ENCODE data around the gene PRR5L.

PRR5L gene

DNA sequence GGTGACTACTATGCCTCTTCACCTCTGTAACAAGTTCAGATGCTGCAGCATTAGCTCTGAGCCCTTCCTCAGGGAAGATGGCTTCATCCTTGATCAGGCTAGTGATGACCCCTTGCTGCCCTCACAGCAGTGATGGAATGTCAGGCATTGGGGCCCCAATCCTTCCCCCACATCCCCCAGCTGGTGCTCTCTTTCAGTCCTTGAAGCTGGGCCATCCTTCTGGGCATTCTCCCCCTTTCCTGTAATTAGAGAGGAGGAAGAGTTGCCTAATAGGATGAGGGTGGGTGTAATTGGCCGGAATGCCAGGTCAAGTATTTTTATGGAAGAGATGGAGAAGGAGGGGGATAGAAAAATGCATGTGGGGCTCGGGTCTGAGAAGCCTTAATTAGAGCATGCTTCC is 151.4 kb downstream of the PRR5L start:
- DNase-seq: no peak

DNA sequence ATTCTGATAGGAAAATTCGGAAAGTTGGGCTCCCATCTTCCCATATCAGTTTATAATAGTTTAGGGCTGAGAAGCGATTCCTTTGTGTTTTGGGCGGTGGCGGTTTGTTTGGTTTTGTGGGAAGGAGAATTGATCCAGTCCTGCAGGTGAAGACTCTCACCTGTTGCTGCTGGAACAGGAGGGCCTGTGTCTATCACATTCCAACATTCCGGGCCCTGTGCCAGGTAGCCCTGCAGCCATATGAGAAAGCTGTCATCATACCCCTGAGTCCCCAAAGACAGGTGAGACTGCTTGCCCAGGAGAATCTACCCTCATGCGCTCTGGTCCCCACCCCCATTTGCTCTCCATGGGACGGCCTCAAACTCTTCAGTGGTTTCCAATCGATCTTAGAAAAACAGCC is 151.9 kb downstream of the PRR5L start:
- DNase-seq: no peak

DNA sequence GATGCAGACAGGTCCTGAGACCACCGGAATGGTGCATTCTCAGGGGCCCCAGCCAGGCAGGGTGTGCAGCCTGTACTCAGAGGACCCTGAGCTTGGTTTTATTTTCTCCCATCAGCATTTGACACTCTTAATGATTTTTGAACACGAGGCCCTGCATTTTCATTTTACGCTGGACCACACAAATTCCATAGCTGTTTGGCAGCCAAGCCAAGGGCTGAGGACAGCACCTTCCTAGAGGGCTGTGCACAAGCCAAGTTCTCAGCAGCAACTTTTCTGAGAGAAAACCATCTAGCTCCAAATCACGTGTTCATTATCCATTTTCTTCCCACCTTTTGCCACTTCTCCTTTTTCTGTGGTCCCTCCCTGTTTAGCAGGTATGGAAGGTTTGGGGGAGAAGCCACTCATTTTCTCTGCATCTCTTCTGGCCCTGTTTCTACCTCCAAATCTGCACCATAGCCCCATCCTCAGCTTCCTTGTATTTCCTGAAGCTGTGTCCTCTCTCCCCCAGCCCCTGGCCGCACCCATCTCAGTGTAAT is 153.5 kb downstream of the PRR5L start:
- no peak for DNase-seq

DNA sequence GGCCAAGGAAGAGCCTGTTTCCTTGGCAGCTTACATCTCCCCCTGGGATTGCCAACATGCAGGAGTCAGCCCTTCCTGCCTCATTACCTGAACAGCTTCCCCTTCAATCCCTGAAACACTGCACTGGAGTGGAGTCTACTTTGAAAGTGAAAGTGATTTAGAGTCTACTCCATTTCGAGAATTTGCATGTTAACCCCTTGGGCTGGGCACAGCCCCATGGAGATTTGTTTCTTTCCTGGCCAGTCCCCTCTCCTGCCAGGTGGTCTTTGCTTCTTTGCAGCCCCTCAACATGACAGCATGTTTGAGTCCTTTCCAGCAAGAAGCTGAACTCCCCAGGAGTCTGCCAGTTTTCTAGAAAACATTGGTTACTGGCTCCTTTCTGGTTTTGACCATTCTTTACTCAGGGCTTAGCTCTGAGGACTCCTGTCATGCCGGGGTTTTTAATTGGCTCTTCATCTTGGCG is 154.1 kb downstream of the PRR5L start:
- DNase-seq: no peak

DNA sequence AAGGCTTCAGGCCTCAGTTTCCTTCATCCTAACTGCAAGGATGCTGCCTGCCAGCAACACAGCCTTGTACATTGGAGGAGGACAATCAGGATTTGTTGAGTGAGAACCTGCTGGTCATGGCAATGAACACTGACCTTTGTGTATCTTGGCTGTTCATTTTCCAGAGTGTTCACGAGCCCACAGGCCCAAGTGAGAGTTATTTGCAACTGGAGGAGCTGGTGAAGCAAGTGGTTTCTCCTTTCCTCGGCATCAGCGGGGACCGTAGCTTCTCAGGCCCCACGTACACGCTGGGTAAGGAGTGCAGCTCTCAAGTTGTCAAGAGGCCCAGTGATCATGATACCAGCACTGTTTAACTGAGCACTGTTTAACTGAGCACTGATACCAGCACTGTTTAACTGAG is 155.0 kb downstream of the PRR5L start:
- DNase-seq: no peak

DNA sequence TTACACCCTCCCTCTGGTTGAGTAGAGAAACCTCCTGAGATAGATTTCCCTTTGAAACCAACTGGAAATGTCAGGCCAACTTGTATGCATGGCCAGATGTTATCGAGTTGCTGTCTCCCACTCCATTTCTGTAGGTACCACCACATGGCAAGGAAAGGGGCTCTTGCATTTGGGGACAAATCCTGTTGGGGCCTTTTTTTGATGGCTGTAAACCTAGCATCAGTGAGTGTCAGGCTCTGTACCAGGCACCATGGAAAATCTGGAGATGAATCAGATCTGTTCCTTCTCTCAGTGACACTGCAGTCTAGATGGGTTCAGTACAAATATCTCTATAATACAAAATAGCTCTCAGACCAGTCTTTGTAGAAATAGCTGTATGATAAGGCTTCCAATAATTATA is 155.6 kb downstream of the PRR5L start:
- no peak for DNase-seq

DNA sequence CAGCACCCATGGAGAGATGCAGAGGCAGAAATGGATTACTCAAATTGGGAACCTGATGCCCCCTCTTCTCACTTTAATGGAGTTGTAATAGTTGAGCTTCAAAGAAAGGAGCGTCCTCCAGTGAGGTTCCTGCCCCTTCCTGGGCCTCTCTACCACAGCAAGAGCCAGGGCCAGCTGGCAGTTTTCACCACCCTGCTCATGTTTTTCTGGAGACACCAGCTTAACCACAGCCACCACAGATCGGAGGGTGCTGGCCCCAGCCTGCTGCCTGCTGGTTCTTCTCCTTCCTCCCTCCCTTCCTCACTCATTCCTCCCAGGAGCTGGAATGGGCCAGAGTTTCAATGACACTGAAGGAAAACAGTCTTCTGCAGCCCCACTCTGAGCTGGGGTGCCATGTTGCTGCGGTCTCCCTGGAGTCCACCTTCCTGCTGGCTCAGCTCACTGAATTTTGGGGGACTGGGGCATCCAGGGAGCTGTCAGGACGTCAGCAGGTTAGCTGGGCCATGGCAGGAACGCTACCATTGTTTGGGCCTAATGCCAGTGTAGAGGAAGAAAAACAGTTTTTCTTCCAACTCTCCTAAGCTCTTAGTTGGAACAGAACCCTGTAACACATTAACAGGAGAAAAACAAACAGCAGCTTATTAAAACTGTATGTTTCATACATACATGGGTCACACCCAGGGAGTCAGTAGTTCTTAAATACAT is 156.3 kb downstream of the PRR5L start:
- no peak for DNase-seq

DNA sequence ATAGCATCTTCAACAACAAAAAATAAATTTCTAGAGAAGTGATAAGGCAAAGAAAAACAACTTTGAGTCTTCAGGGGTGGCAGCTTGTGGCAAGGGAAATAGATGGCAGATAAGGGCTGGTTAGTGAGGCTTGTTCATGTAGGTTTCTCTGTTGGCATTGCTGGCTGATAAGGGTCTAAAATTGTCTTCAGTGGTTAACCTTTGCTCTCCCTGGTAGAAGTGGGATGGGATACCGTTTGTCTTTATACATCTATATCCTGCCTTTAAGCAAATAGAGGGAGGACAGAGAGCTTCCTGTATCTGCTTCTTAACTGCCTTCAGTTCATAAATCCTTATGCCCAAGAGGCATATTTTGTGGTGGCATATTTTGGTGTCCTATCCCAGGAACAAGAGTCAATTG is 156.9 kb downstream of the PRR5L start:
- DNase-seq: no peak

DNA sequence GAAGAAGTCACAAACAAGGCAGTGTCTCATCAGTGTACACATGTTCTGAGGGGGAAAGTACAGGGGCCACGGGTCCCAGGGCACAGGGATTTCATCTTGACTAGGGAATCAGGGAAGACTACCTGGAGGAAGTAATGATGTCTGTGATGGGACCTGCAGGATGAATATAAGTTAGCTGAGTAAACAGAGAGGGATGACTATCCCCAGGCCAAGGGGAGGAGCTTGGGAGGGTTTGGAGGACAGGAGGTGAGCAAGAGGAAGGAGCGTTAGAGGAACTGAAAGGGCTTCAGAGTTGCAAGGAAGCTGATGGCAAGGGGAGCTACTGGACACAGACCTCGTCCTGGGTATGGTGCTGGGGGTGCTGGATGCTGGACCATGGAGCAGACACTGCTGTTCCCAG is 157.6 kb downstream of the PRR5L start:
- no peak for DNase-seq

DNA sequence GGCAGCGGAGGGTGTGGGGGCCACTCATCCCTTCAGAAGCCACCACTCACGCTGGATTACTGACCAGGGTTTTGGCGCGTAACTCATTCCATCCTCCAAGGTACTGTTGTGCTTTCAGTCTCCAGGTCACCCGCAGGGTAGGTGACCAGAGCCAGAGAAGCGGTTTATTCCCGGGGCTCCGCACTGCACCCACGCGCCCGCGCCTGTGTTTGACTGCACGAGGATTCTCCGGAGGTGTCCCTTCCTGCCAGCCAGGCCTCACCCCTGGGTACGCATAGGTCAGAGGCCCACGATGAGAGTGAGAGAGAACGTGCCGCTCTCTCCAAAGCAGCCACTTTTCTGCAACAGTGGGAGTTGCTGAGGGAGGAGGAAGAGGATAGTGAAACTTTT is 158.5 kb downstream of the PRR5L start:
- DNase-seq: no peak

DNA sequence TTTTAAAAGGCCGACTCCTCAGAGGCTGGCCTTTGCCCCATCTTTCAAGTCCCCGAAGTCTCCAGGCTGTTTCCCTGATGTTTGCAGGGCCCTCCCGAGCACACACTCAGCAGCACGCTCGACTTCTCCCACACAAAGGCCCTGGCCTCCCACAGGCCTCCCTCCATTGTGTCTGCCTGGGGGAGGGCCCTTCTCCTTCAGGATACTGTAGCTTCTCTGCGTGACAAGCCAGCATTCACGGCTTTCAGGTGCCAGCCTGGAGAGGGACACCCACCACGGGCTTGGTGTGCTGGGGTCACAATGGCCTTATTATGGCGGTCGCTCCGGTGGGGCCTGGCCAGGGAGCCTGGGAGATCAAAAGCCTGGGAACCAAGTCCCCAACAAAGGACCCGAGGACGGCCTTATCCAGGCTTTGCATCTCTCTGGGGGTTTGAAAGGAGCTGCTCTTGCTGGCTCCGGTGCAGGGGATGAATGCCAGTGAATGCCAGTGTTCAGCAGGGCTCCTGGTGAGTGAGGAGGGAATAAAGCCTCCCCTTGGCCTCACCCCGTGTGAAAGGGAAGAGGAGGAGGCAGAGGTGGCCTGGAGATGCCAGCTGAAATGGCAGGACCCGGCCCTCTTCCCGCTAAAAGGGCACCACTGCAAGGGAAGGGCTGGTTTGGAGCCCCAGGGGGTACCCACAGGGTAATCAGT is 159.0 kb downstream of the PRR5L start:
- no peak for DNase-seq

DNA sequence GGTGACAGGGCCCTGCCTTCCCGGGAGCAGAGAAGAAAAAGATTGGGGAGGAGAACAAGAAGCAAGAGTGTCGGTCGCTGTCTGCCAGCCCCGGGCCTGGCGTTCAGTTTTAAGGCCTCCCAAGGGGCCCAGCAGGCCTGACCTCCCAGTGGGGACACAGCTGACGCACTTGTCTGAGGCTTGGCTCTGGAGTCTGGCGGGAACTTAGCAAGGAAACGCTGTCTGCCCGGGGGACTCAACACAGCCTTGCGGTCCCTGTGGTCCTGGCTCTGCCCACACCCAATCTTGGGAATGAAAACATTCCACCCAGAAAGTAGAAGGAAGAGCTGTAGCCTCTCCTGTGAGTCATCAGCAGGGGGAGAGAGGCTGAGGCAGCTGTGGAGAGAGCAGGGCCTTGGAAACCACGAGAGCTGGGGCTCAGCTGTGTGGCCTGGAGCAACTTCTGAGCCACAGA is 159.6 kb downstream of the PRR5L start:
- DNase-seq: peak; percentile 47

DNA sequence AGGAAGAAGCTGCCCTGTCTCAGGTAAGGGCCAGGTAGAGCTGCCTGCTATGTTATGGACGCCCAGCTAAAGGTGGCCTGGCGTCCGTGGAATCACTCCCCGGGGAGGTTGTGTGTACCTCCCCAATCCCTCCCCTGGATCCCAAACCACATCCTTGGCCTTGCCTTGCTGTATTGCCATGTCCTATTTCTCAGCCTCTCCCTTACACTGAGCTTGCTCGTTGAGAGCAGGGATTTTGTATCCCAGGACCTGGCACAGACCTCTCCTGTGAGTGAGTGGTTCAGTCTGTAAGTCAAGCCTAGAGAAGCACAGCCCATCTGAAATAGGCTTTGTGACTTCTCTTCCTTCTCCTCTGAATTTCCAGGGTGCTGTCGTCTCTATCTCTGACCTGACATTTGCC is 160.1 kb downstream of the PRR5L start:
- DNase-seq: no peak

DNA sequence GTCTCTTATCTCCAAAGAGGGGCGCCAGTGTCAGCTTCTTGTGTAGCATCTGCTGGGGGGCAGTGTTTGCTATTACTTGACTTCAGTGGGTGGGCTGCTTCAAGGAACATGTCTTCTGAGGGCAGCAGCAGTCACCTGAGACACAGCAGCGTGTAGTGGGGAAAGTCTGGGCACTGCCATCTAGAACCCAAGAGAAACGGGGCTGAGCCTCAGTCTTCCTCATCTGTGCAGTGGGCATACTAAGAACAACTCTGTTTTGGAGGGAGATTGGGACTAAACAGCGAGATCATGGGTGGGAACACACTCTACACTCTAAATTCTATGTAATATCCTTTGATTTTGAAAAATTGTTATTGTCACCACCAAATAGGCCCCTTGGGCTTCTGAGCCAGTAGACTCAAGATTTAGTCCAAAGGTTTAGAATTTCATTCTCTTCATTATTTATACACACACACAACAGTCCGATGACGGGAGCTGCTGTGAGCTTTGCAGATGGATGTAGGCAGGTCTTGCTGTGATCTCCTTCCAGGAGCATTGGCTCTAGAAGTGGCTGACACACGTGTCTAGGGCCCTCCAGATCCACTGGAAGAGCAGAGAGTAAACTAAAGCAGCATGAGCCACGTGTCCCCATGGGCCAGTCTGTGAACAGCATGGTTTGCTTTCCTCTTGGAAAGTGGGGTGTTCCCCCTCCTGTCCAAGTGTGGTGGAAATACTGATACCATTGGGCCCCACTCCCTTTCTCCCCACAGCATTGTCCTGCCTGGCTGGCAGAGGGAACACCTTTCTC is 162.2 kb downstream of the PRR5L start:
- DNase-seq: no peak

DNA sequence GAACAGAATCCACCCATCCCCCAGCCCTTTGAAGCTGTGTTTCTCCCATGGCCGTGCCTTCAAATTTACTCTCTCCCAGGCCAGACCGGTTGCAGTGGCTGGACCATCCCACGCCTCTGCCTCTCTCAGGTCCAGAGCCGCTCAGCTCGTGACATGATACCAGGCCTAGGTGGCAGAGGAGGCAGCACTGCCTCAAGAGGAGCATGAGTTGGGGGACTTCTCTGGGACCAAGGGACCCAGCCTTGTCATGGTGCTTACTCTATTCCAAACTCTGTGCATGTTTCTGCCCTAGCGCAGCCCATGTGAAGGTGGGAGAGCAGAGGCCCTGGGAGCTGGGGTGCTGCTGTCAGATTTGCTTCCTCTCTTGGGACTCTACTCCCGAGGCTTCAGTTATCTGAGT is 163.0 kb downstream of the PRR5L start:
- no peak for DNase-seq

DNA sequence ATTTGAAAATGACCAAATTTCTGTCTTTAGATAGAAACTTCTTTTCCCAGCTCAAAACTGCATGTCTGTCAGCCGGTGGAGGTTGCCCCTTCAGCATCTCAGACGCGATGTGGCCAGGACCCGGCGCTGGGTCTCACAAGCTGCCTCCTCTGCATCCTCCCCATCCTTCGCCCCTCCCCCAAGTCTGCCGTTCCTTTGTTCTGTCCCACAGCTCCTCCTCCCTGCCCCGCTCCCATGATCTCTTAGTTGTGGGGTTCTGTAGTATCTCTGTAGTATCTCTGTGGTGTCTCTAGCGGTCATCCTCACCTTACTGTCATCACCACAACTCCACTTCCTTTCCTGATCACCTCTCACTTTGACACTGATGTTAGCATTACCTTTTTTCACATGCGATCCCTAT is 164.1 kb downstream of the PRR5L start:
- DNase-seq: no peak

DNA sequence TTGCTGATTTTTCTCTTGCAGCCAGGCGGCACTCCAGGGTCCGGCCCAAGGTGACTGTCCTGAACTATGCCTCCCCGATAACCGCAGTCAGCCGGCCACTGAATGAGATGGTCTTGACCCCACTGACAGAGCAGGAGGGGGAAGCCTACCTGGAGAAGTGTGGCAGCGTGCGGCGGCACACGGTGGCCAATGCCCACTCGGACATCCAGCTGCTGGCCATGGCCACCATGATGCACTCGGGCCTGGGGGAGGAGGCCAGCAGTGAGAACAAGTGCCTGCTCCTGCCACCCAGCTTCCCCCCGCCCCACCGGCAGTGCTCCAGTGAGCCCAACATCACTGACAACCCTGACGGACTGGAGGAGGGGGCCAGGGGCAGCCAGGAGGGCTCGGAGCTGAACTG is 166.2 kb downstream of the PRR5L start:
- no peak for DNase-seq

DNA sequence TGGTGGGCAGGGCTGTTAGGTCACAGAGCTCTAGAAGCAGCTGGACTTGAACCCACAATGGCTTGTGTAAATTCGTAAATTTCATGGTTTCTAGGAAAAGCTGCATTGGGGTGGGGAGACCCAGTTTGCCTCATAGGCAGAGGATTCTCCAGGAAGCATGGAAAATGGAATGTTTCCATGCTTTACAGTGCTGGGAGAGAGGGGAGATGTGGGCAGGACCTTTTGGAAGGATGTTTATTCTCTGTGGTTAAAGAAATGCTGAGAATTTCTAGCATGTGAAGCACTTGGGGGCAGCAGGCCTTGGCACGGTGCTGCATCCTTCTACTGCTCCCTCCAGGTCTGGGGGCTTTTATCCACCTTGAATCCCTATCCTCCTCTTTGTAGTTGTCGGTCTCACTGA is 167.7 kb downstream of the PRR5L start:
- no peak for DNase-seq

DNA sequence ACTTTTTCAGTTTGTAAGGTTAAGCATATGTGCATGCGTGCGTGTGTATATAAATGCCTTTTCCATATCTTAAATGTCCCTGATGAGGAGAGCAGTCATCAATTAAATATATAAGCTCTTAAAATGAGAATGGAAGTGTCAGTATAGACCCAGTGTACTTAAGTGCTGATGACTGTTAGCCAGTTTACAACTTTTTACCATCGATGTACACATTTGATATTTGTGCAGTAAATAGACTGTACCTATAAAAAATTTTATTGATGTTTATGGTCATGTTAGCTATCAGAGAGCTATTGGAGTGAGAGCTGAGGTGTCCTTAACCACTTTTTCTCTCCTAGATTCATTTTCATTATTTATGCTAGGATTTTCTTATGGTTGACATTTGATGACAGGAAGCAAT is 168.6 kb downstream of the PRR5L start:
- DNase-seq: no peak

DNA sequence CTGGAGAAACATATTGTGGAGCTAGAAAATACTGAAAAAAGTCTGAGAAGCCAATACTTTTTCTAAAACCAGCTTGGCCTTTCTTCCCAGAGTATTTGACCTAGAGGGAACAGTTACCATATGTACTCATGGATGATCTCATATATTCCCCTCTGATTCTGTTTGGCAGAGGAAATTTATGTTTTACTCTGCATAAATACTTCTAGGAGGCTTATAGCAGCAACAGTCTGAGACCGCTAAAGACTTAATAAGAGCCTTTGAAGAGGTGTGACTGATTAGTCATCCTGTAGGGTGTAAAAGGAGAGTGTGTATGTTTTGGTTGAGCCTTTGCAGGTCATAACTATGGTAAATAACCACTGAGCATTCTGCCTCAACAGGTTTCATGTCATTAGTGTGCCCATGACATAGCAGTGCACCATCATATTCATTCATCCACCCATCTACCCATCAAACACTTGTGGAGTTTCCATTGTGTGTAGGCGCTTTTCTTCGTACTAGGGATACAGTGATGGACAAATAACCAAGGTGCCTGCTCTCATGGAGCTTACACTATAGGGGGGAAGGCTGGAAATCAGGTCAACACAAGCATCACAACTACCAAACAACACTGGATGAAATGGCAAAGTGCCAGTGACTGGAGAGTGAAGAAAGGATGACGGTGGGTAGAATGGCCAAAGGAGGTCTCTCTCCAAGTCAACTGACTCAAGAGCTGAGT is 169.5 kb downstream of the PRR5L start:
- no peak for DNase-seq

DNA sequence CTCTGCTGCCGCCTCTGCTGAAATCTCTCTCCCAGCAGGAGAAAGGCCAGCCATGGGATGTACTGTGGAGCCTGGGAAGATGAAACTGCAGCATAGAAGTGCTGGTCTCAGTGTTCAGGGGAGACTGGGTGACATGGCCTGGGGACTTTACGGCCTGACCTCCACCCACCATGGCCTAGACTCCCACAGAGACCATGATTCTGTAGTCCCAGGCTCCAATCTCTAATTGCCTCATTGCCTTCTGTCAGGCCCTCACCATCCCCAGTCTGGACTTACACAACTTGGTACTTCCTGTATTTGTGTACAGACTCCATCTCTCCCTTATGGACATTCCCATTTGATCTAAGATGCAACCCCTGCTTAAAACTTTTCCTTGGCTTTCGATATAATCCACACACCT is 170.9 kb downstream of the PRR5L start:
- no peak for DNase-seq

DNA sequence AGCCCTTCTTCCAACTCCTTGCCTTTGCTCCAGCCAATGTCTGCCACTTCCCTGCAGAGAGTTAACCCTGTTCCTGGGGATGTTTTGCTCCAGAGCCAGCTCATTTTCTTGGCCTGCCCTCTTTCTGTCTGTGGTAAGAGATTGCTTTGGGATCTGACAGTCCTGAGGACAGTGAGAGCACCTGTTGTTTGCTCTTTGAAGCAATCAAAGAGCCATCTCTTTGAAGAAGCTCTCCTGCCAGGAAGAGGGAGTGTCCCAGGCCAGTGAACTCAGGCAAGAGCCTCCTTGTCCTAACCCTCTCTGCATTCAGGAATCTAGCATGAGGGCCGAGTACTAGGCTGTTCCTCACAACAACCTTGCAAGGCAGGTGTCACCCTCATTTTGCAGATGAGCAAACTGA is 171.8 kb downstream of the PRR5L start:
- DNase-seq: no peak

DNA sequence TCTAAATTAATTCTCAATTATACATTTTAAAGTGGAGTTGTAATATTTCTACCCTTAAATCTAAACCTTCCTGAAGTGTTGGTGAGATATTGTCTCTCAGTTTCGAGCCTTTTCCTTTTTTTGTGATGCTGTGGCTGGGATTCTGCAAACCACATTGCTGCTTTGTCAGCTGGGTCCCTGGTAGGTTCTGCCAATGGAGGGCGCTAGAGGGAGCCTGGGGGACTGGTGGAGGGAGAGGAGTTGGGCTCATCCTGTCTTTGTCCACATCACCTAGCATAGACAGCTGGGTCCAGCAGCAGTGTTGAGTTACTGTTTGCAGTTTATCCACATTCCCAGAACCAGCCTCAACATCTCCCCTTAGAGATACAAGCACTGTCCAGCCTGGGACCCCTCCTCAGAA is 173.0 kb downstream of the PRR5L start:
- no peak for DNase-seq

All from GOT3 (cell line).